Activated CD4-positive, alpha-beta T cell treated with anti-CD3 and anti-CD28 coated beads, Interleukin-2, amount 50 U/mL, for 48 hours (primary cell): ENCODE data around the gene NUAK2.
"Not testable (repeated sequence)": the region's sequence is repeated elsewhere in the genome, so short reads cannot be mapped to it uniquely, and the experiment has no call there.

Experiments
- DNase-seq, 2 experiments: peaks; one replicate each; pipeline ENCODE4 v3.0.0-alpha.2; 2020

NUAK2 gene

GRCh38 chr1:205294175-205294917 lies 27.2 kb downstream of the NUAK2 start:
- DNase-seq, result no peak

GRCh38 chr1:205293350-205294074 lies 28.0 kb downstream of the NUAK2 start:
- no peak for DNase-seq

- no peak for DNase-seq
Observed at GRCh38 chr1:205291596-205291995, 29.9 kb downstream of the NUAK2 start.

GRCh38 chr1:205287767-205288559 lies 33.6 kb downstream of the NUAK2 start:
- peak; percentile 68 to 77 for DNase-seq

- DNase-seq, result no peak
Observed at GRCh38 chr1:205287076-205287475, 34.5 kb downstream of the NUAK2 start.

GRCh38 chr1:205286335-205286950 lies 35.1 kb downstream of the NUAK2 start:
- peak; percentile 78 to 84 for DNase-seq

- peak; percentile 37 to 57 for DNase-seq
Observed at GRCh38 chr1:205285381-205286101, 36.0 kb downstream of the NUAK2 start.

GRCh38 chr1:205284420-205285144 lies 37.0 kb downstream of the NUAK2 start:
- DNase-seq, result peak; percentile 81 to 85

- DNase-seq, result no peak
Observed at GRCh38 chr1:205283270-205284147, 38.0 kb downstream of the NUAK2 start.

- DNase-seq, result not testable (repeated sequence)
Observed at GRCh38 chr1:205280666-205281395, 40.7 kb downstream of the NUAK2 start.

- no peak for DNase-seq
Observed at GRCh38 chr1:205279986-205280385, 41.6 kb downstream of the NUAK2 start.

GRCh38 chr1:205276689-205277065 lies 44.9 kb downstream of the NUAK2 start:
- DNase-seq, result no peak

- no peak for DNase-seq
Observed at GRCh38 chr1:205275916-205276688, 45.4 kb downstream of the NUAK2 start.

GRCh38 chr1:205275133-205275532 lies 46.4 kb downstream of the NUAK2 start:
- no peak for DNase-seq

GRCh38 chr1:205274041-205274691 lies 47.4 kb downstream of the NUAK2 start:
- DNase-seq, result no peak

GRCh38 chr1:205273551-205273982 lies 48.0 kb downstream of the NUAK2 start:
- peak; percentile 88 to 90 for DNase-seq

GRCh38 chr1:205272536-205272935 lies 49.0 kb downstream of the NUAK2 start:
- no peak for DNase-seq

- no peak for DNase-seq
Observed at GRCh38 chr1:205271745-205272144, 49.8 kb downstream of the NUAK2 start.
